OCI-LY7 (cell line): ENCODE results near the gene ELF4. TPM values are rescaled to one million over a fixed set of nuclear protein-coding genes. Genes with fewer than 3 reads are reported as not detected.
A peak's percentile ranks its signal among the peaks of the same experiment; 100 is the strongest.

ENCODE experiments used
- BruUV-seq: library from RNA; stranded (reverse); fragments of 400-500 nt; replicated peaks from 2 replicates; lab custom pipeline; 2021; lab: Mats Ljungman, UMichigan
- CTCF ChIA-PET: fragments of 300-600 bp; sonication (Branson Sonifier 250); formaldehyde crosslinking; loops from one replicate; lab custom pipeline; 2022; ENCODE audit warnings: antibody characterized with exemption; ENCODE audit not compliant: unreplicated experiment; lab: Charles Lee
- POLR2A ChIA-PET: fragments of 300-600 bp; sonication (Branson Sonifier 250); formaldehyde crosslinking; loops from one replicate; lab custom pipeline; 2022; ENCODE audit warnings: antibody characterized with exemption; lab: Charles Lee
- DNase-seq: peaks from one replicate; pipeline ENCODE4 v3.0.0-alpha.2; 2015; ENCODE audit warnings: low spot score
- H2AFZ ChIP-seq: fragments of 200-600 bp; sonication (generic), shearing (Covaris generic); 2 replicates; pipeline ENCODE4 v1.6.1; 2014; ENCODE audit warnings: mild to moderate bottlenecking, antibody characterized with exemption, low read length, moderate library complexity
- H3K27ac ChIP-seq: fragments of 200-600 bp; sonication (generic); 2 replicates; pipeline ENCODE4 v1.5.1; 2014; ENCODE audit warnings: mixed run types, low read depth, mild to moderate bottlenecking, moderate library complexity, low read length, inconsistent platforms; ENCODE audit not compliant: poor library complexity, severe bottlenecking
- H3K36me3 ChIP-seq: fragments of 200-600 bp; sonication (generic); 2 replicates; pipeline ENCODE4 v1.6.1; 2014; ENCODE audit warnings: mild to moderate bottlenecking, antibody characterized with exemption, low read length, moderate library complexity, mixed read lengths; ENCODE audit not compliant: insufficient read depth
- H3K4me1 ChIP-seq: fragments of 200-600 bp; sonication (generic); 2 replicates; pipeline ENCODE4 v1.5.1; 2014; ENCODE audit warnings: mild to moderate bottlenecking, low read length; ENCODE audit not compliant: insufficient read depth, poor library complexity, severe bottlenecking
- H3K4me2 ChIP-seq: fragments of 200-600 bp; sonication (generic); 2 replicates; pipeline ENCODE4 v1.6.1; 2014; ENCODE audit warnings: mild to moderate bottlenecking, low read length
- H3K4me3 ChIP-seq: fragments of 200-600 bp; sonication (generic); 2 replicates; pipeline ENCODE4 v1.5.1; 2014; ENCODE audit warnings: mild to moderate bottlenecking, low read depth, low read length; ENCODE audit not compliant: poor library complexity, severe bottlenecking
- H3K79me2 ChIP-seq: fragments of 200-600 bp; sonication (generic); 2 replicates; pipeline ENCODE4 v1.6.1; 2016; ENCODE audit warnings: low read depth, mild to moderate bottlenecking, low read length, moderate library complexity, mixed read lengths; ENCODE audit not compliant: insufficient read depth
- H3K9me2 ChIP-seq: fragments of 200-600 bp; sonication (generic); 2 replicates; pipeline ENCODE4 v1.6.1; 2016; ENCODE audit warnings: mild to moderate bottlenecking, low read length, mixed read lengths; ENCODE audit not compliant: insufficient read depth
- H3K9me3 ChIP-seq: fragments of 200-600 bp; sonication (generic); 2 replicates; pipeline ENCODE4 v1.6.1; 2014; ENCODE audit warnings: mild to moderate bottlenecking, mixed run types, low read length, mixed read lengths
- H4K20me1 ChIP-seq: fragments of 200-600 bp; sonication (generic); 2 replicates; pipeline ENCODE4 v1.6.1; 2014; ENCODE audit warnings: mild to moderate bottlenecking, antibody characterized with exemption, low read length, moderate library complexity, mixed read lengths; ENCODE audit not compliant: insufficient read depth
- EZH2phosphoT487 ChIP-seq: fragments of 200-600 bp; sonication (generic); IDR thresholded peaks from 2 replicates; pipeline ENCODE4 v1.6.1; 2018; ENCODE audit warnings: low read depth, borderline replicate concordance, mild to moderate bottlenecking, mixed run types, antibody characterized with exemption, low read length, moderate library complexity, mixed read lengths
- intact Hi-C: fragments of 100-400 bp; cut with micrococcal nuclease; formaldehyde crosslinking; loops from one replicate; pipeline ENCODE4 v1.10.0; 2022; ENCODE audit not compliant: unreplicated experiment
- total RNA-seq, 2 experiments: library from RNA; depleted of rRNA in 1 of 2; stranded (reverse); fragments of >200 nt in 1 of 2; shearing (Covaris generic) in 1 of 2; gene quantifications; 2 replicates each; pipeline ENCODE4 v1.2.3, GENCODE V29; 2014 to 2022
- TF ChIP-seq, protein P1 (sequence below): fragments of 200-600 bp; sonication (generic); conservative IDR thresholded peaks from 2 replicates; pipeline ENCODE4 v1.5.1; 2014; ENCODE audit warnings: mild to moderate bottlenecking, antibody characterized with exemption, low read length, moderate library complexity, mixed read lengths

Gene ELF4
- total RNA-seq, 2 experiments from 2014 or later: 15.0 to 27.3 TPM

DNA sequence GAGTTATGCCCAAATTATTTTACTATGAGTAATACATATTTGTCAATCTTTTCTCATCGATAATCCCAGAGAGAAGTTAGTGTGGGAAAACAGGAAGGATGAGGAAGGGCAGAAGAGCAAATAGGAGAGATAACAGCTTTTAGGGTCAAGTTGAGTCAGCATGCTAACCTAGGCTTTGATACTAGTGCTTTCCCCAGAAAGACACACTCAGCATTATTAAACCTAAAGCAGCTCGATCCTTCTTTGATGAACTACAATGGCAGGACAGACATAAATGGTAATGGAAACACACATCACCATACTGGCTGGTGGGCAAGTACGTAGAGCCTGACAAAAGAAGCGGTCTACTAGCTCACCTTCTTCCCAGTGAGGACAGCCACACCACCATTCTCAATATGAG lies 34.8 kb upstream of the ELF4 start:
- TF ChIP-seq EZH2phosphoT487: no peak
- TF ChIP-seq, protein P1, sequence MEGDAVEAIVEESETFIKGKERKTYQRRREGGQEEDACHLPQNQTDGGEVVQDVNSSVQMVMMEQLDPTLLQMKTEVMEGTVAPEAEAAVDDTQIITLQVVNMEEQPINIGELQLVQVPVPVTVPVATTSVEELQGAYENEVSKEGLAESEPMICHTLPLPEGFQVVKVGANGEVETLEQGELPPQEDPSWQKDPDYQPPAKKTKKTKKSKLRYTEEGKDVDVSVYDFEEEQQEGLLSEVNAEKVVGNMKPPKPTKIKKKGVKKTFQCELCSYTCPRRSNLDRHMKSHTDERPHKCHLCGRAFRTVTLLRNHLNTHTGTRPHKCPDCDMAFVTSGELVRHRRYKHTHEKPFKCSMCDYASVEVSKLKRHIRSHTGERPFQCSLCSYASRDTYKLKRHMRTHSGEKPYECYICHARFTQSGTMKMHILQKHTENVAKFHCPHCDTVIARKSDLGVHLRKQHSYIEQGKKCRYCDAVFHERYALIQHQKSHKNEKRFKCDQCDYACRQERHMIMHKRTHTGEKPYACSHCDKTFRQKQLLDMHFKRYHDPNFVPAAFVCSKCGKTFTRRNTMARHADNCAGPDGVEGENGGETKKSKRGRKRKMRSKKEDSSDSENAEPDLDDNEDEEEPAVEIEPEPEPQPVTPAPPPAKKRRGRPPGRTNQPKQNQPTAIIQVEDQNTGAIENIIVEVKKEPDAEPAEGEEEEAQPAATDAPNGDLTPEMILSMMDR: no peak
- Histone ChIP-seq H3K4me2 (no peak overlapping the region), H3K4me1 (no peaks in the 10 kb centered on the region), H3K79me2 (no peaks in the 10 kb centered on the region), H3K9me3 (no peaks in the 10 kb centered on the region), H3K27ac (no peak overlapping the region), H3K36me3 (peaks cover 72% of the 10 kb centered on the region), H4K20me1 (no peaks in the 10 kb centered on the region), H2AFZ (no peak overlapping the region), H3K9me2 (no peaks in the 10 kb centered on the region), H3K4me3 (no peak overlapping the region)
- DNase-seq: no peak
- no TSS peak for BruUV-seq
- ChIA-PET POLR2A (no interaction called here), CTCF (interaction anchor here (0.8 kb wide), 1 partner anchor 11 kb away, joined by 3 read pairs; no protein-coding TSS in a partner anchor)
- intact Hi-C loops: no loop called here

DNA sequence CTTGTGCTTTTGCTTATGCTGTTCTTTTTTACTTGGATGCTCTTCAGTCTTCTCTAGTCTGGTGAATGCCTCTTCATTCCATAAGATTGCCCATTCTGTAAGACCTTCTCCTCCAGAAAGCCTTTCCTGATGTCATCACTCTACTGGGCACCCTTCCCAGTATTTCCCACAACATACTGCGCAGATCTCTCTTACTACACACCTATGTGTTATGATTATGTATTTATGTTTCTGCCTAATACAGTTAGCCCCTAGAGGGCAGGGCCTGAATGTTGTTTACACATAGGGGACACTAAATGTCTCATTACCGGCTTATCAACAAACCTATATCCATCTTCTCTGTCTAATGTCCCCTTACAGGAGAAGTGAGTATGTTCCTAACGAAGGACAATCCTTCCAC lies 34.2 kb upstream of the ELF4 start:
- CTCF ChIA-PET: interaction anchor here (1.1 kb wide), 1 partner anchor 60 kb away, joined by 3 read pairs; no protein-coding TSS in a partner anchor

More for the DNA sequence above, 34.2 kb upstream of the ELF4 start:
- Histone ChIP-seq H3K36me3 (peaks cover 77% of the 10 kb centered on the region), H3K79me2 (no peaks in the 10 kb centered on the region), H3K27ac (no peak overlapping the region), H3K9me3 (no peaks in the 10 kb centered on the region), H3K4me2 (no peak overlapping the region), H2AFZ (no peak overlapping the region), H3K4me1 (no peaks in the 10 kb centered on the region), H3K4me3 (no peak overlapping the region), H3K9me2 (no peaks in the 10 kb centered on the region), H4K20me1 (no peaks in the 10 kb centered on the region)
- TF ChIP-seq EZH2phosphoT487: no peak
- TF ChIP-seq, protein P1: peak; percentile 46
- no peak for DNase-seq
- BruUV-seq: TSS peak; percentile 37
- POLR2A ChIA-PET: no interaction called here
- intact Hi-C loops: no loop called here
